Erythroblast (primary cell): Measurements from ENCODE around the gene GRHL3.

Experiments used
- GATA1 ChIP-seq: IDR thresholded peaks from 2 replicates; pipeline ENCODE4 v1.6.1; 2011; ENCODE audit warnings: low read depth, mild to moderate bottlenecking, control low read depth, low read length, moderate library complexity
- POLR2A ChIP-seq: IDR thresholded peaks from 2 replicates; pipeline ENCODE4 v1.6.1; 2011; ENCODE audit warnings: mild to moderate bottlenecking, low read length

GRCh38 chr1:24294228-24294672, 24.9 kb upstream of the GRHL3 start:
- TF ChIP-seq POLR2A: no peak
- no peak for TF ChIP-seq GATA1
